Tibial nerve (tissue), 4 donors: ENCODE measurements around the gene PAPOLB. TPM values are rescaled to one million over a fixed set of nuclear protein-coding genes. Genes with fewer than 3 reads are reported as not detected.

Experiments used
- DNase-seq, 2 donors: peaks; one replicate each; pipeline ENCODE4 v3.0.0-alpha.2; 2019; ENCODE audit warnings: low spot score in 2 of 2
- H3K27ac ChIP-seq, 4 donors: fragments of 200-600 bp; sonication (generic) in 3 of 4; one replicate each; pipeline ENCODE4 v1.5.1; 2017 to 2019; ENCODE audit warnings: mild to moderate bottlenecking in 1 of 4
- H3K27me3 ChIP-seq, 2 donors: fragments of 200-600 bp; sonication (generic) in 1 of 2; one replicate each; pipeline versions ENCODE4 v1.5.1 to v1.6.0; 2017 to 2019
- H3K36me3 ChIP-seq, 3 donors: fragments of 200-600 bp; sonication (generic); one replicate each; pipeline ENCODE4 v1.5.1; 2018 to 2019
- H3K4me1 ChIP-seq, 4 donors: fragments of 200-600 bp; sonication (generic) in 3 of 4; one replicate each; pipeline ENCODE4 v1.5.1; 2017 to 2019
- H3K4me3 ChIP-seq, 4 donors: fragments of 200-600 bp; sonication (generic) in 3 of 4; one replicate each; pipeline ENCODE4 v1.5.1; 2017 to 2019; ENCODE audit warnings: mild to moderate bottlenecking in 1 of 4, moderate library complexity in 1 of 4
- H3K9me3 ChIP-seq, 4 donors: fragments of 200-600 bp; sonication (generic) in 3 of 4; one replicate each; pipeline ENCODE4 v1.5.1; 2017 to 2019
- EP300 ChIP-seq, 2 donors: sonication (generic); formaldehyde crosslinking; IDR thresholded peaks; one replicate each; pipeline ENCODE4 v1.6.1; 2017; ENCODE audit warnings: antibody characterized with exemption in 2 of 2, mild to moderate bottlenecking in 1 of 2
- POLR2A ChIP-seq, 2 donors: fragments of 450-650 bp; IDR thresholded peaks; one replicate each; pipeline ENCODE4 v1.6.1; 2017; ENCODE audit warnings: antibody characterized with exemption in 2 of 2, mild to moderate bottlenecking in 2 of 2, moderate library complexity in 2 of 2
- WGBS, 2 donors: methylation state at CpG; one replicate each; pipeline ENCODE4 v1.1.5; 2018; 5-methylcytosine and 5-hydroxymethylcytosine counted together
- small RNA-seq: library from RNA; depleted of rRNA; stranded (forward); fragments of <200 nt; gene quantifications from one replicate; pipeline ENCODE3, GENCODE V24; 2016
- total RNA-seq, 4 donors: library from RNA; depleted of rRNA; stranded (reverse); fragments of >200 nt; gene quantifications; one replicate each; pipeline ENCODE4 v1.1.0, GENCODE V29; 2016
- TF ChIP-seq, protein P1 (sequence below), 5 experiments: fragments of 200-600 bp in 3 of 5; fragments of 450-650 bp in 2 of 5; sonication (generic) in 3 of 5; IDR thresholded peaks; one replicate each; pipeline ENCODE4 v1.5.1; 2016 to 2019; ENCODE audit warnings: antibody characterized with exemption in 5 of 5, mild to moderate bottlenecking in 3 of 5, moderate library complexity in 2 of 5

Gene PAPOLB
- total RNA-seq, 4 donors from 2014 or later, result 1.4 to 2.4 (median 1.8) TPM

DNA sequence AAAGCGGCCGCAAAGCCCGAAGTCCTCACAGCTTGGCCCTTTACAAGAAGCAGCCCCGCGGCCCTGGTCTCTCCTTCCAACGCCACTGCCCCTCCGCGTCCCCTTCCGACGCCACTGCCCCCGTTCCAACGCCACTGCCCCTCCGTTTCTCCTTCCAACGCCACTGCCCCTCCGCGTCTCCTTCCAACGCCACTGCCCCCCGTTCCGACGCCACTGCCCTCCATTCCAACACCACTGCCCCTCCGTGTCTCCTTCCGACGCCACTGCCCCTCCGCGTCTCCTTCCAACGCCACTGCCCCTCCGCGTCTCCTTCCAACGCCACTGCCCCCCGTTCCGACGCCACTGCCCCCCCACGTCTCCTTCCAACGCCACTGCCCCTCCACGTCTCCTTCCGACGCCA lies 53.3 kb downstream of the PAPOLB start:
- Histone ChIP-seq H3K27ac (peak overlapping the region in 3 of 4 donors; percentile 40 to 81 (median 67)), H3K27me3 (no peaks in the 10 kb centered on the region), H3K4me3 (no peak overlapping the region), H3K9me3 (no peaks in the 10 kb centered on the region), H3K4me1 (peaks cover 0 to 25% (median 2%) of the 10 kb centered on the region in 4 donors), H3K36me3 (peaks cover 0 to 63% (median 0%) of the 10 kb centered on the region in 3 donors)
- TF ChIP-seq EP300 (IDR thresholded peaks at IDR 0.05), result no peak
- TF ChIP-seq, protein P1, sequence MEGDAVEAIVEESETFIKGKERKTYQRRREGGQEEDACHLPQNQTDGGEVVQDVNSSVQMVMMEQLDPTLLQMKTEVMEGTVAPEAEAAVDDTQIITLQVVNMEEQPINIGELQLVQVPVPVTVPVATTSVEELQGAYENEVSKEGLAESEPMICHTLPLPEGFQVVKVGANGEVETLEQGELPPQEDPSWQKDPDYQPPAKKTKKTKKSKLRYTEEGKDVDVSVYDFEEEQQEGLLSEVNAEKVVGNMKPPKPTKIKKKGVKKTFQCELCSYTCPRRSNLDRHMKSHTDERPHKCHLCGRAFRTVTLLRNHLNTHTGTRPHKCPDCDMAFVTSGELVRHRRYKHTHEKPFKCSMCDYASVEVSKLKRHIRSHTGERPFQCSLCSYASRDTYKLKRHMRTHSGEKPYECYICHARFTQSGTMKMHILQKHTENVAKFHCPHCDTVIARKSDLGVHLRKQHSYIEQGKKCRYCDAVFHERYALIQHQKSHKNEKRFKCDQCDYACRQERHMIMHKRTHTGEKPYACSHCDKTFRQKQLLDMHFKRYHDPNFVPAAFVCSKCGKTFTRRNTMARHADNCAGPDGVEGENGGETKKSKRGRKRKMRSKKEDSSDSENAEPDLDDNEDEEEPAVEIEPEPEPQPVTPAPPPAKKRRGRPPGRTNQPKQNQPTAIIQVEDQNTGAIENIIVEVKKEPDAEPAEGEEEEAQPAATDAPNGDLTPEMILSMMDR (IDR thresholded peaks at IDR 0.05), result no peak
- TF ChIP-seq POLR2A (IDR thresholded peaks at IDR 0.05), result no peak
- DNase-seq, result no peak
- WGBS, 2 donors, result 71 to 72% methylated on average over 36 to 37 of the region's 37 CpGs

DNA sequence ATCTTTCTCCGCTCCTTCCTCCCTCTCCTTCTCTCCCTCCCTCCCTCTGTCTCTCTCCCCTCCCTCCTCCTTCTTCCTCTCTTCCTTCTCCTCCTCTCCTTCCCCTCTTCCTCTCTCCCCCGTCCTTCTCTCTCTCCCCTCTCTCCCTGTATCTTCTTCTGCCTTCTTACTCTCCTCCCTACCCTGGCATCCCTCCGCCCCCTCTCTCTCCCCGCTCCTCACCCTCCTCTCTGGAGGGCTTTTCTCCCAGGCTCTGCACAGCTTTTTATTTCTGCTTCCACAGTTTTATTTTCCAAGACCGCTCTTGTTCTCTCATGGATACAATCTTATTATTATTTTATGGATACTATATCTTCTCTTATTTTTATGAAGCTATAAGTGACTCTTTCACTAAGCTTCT lies 53.8 kb downstream of the PAPOLB start:
- TF ChIP-seq EP300 (IDR thresholded peaks at IDR 0.05) (no peak), POLR2A (IDR thresholded peaks at IDR 0.05) (no peak)
- TF ChIP-seq, protein P1 (IDR thresholded peaks at IDR 0.05), result no peak
- Histone ChIP-seq H3K27ac (peak overlapping the region; percentile 10 to 81 (median 54)), H3K9me3 (no peaks in the 10 kb centered on the region), H3K4me3 (no peak overlapping the region), H3K4me1 (peaks cover 0 to 25% (median 2%) of the 10 kb centered on the region in 4 donors), H3K27me3 (no peaks in the 10 kb centered on the region), H3K36me3 (peaks cover 0 to 61% (median 0%) of the 10 kb centered on the region in 3 donors)
- DNase-seq, result no peak
- WGBS, 2 donors, result 22 to 40% methylated on average over 5 of the region's 5 CpGs

Small RNA genes lying within 50 kb of the gene (small RNA-seq; reads per million reads assigned to genes)
- not detected for gene RF00019

Other genes starting within 250 kb of the PAPOLB start
- 10 to 100 TPM; 24.5 to 47.3 (median 26.4) TPM for gene FOXK1, start 179.7 kb downstream of the PAPOLB start, total RNA-seq
- gene AP5Z1, start 86.4 kb downstream of the PAPOLB start, total RNA-seq, result 10 to 100 TPM; 26.0 to 61.8 (median 40.7) TPM
- gene RADIL, start 21.7 kb upstream of the PAPOLB start, total RNA-seq, result 10 to 100 TPM; 23.2 to 31.0 (median 27.1) TPM
- under 1 TPM in 1 of 4 donors, not detected in 3; 0.63 TPM for gene MMD2, start 97.2 kb upstream of the PAPOLB start, total RNA-seq
- gene RBAK, start 183.8 kb upstream of the PAPOLB start, total RNA-seq, result 10 to 100 TPM in 1 of 4 donors, 1 to 10 TPM in 3; 7.5 to 11.3 (median 9.0) TPM